Neuronal stem cell (in vitro differentiated cells): ENCODE data around the gene URM1.

Experiments
- DNase-seq: peaks from one replicate; pipeline ENCODE4 v3.0.0-alpha.2; 2013; ENCODE audit warnings: low spot score
- H2AFZ ChIP-seq: one replicate; pipeline ENCODE4 v1.6.1; 2013; ENCODE audit warnings: mild to moderate bottlenecking, low read length, inconsistent platforms
- H2AK5ac ChIP-seq: 2 replicates; pipeline ENCODE4 v1.6.1; 2013; ENCODE audit warnings: low read depth, mild to moderate bottlenecking, inconsistent platforms, low read length, moderate library complexity, mixed read lengths
- H2BK120ac ChIP-seq: 2 replicates; pipeline ENCODE4 v1.6.1; 2013; ENCODE audit warnings: low read depth, mild to moderate bottlenecking, inconsistent platforms, low read length, moderate library complexity, mixed read lengths
- H2BK12ac ChIP-seq: one replicate; pipeline ENCODE4 v1.6.1; 2013; ENCODE audit warnings: low read length, inconsistent platforms
- H2BK15ac ChIP-seq: 2 replicates; pipeline ENCODE4 v1.6.1; 2013; ENCODE audit warnings: mild to moderate bottlenecking, low read length, inconsistent platforms, mixed read lengths
- H2BK5ac ChIP-seq: one replicate; pipeline ENCODE4 v1.6.1; 2013; ENCODE audit warnings: inconsistent platforms, mild to moderate bottlenecking, low read length, moderate library complexity
- H3K14ac ChIP-seq: one replicate; pipeline ENCODE4 v1.6.1; 2013; ENCODE audit warnings: low read length, inconsistent platforms
- H3K18ac ChIP-seq: 2 replicates; pipeline ENCODE4 v1.6.1; 2013; ENCODE audit warnings: low read length, inconsistent platforms
- H3K23ac ChIP-seq: 2 replicates; pipeline ENCODE4 v1.6.1; 2013; ENCODE audit warnings: low read depth, mild to moderate bottlenecking, mixed read lengths, low read length, inconsistent platforms; ENCODE audit not compliant: poor library complexity
- H3K27ac ChIP-seq: replicated peaks from 3 replicates; pipeline ENCODE4 v1.5.1; 2013; ENCODE audit warnings: low read length, inconsistent platforms
- H3K27me3 ChIP-seq, 3 experiments: 2 replicates each; pipeline ENCODE4 v1.6.1; 2013; ENCODE audit warnings: low read length in 3 of 3, mild to moderate bottlenecking in 2 of 3, inconsistent platforms in 1 of 3, low read depth in 1 of 3, mixed read lengths in 1 of 3, moderate library complexity in 1 of 3; ENCODE audit not compliant: control insufficient read depth in 3 of 3, insufficient read depth in 3 of 3
- H3K36me3 ChIP-seq, 2 donors: replicated peaks in 1 of 2; 2 replicates each; pipeline ENCODE4 v1.6.1; 2013; ENCODE audit warnings: low read length in 2 of 2; ENCODE audit not compliant: control insufficient read depth in 2 of 2, insufficient read depth in 2 of 2
- H3K4ac ChIP-seq: 2 replicates; pipeline ENCODE4 v1.6.1; 2013; ENCODE audit warnings: inconsistent platforms, mild to moderate bottlenecking, low read length, moderate library complexity
- H3K4me1 ChIP-seq, 2 donors: 1 replicate in 1 of 2; 2 replicates in 1 of 2; pipeline ENCODE4 v1.6.1; 2013; ENCODE audit warnings: low read length in 2 of 2, low read depth in 1 of 2; ENCODE audit not compliant: control insufficient read depth in 2 of 2, insufficient read depth in 1 of 2
- H3K4me2 ChIP-seq: one replicate; pipeline ENCODE4 v1.6.1; 2013; ENCODE audit warnings: mild to moderate bottlenecking, low read length, inconsistent platforms; ENCODE audit not compliant: insufficient read depth, poor library complexity, severe bottlenecking
- H3K4me3 ChIP-seq, 2 donors: 2 replicates each; pipeline ENCODE4 v1.5.1; 2013; ENCODE audit warnings: low read length in 2 of 2, mild to moderate bottlenecking in 2 of 2, inconsistent platforms in 1 of 2, moderate library complexity in 1 of 2
- H3K79me1 ChIP-seq: one replicate; pipeline ENCODE4 v1.6.1; 2013; ENCODE audit warnings: low read depth, mild to moderate bottlenecking, inconsistent platforms, low read length, moderate library complexity
- H3K9ac ChIP-seq: one replicate; pipeline ENCODE4 v1.6.1; 2013; ENCODE audit warnings: mild to moderate bottlenecking, low read depth, low read length, inconsistent platforms; ENCODE audit not compliant: poor library complexity
- H3K9me3 ChIP-seq, 2 donors: replicated peaks in 1 of 2; 2 replicates each; pipeline versions ENCODE3 to v1.6.1; 2013; ENCODE audit warnings: low read length in 2 of 2, mild to moderate bottlenecking in 2 of 2, inconsistent platforms in 1 of 2, low read depth in 1 of 2, mixed read lengths in 1 of 2, moderate library complexity in 1 of 2; ENCODE audit not compliant: control insufficient read depth in 2 of 2, insufficient read depth in 1 of 2
- H4K8ac ChIP-seq: one replicate; pipeline ENCODE4 v1.6.1; 2013; ENCODE audit warnings: low read depth, mild to moderate bottlenecking, inconsistent platforms, low read length, moderate library complexity
- H4K91ac ChIP-seq: one replicate; pipeline ENCODE4 v1.6.1; 2013; ENCODE audit warnings: low read length, low read depth, mild to moderate bottlenecking, inconsistent platforms; ENCODE audit not compliant: poor library complexity
- WGBS, 2 donors: extraction: QIAGEN DNeasy Blood & Tissue Kit; methylation state at CpG; one replicate each; pipeline ENCODE4 v1.1.7; 2013; ENCODE audit warnings: missing lambda C conversion rate in 2 of 2, mixed read lengths in 1 of 2; ENCODE audit not compliant: insufficient read length in 2 of 2, insufficient replicate concordance in 1 of 2; ENCODE audit errors: extremely low coverage in 2 of 2; 5-methylcytosine and 5-hydroxymethylcytosine counted together

Gene URM1

DNA sequence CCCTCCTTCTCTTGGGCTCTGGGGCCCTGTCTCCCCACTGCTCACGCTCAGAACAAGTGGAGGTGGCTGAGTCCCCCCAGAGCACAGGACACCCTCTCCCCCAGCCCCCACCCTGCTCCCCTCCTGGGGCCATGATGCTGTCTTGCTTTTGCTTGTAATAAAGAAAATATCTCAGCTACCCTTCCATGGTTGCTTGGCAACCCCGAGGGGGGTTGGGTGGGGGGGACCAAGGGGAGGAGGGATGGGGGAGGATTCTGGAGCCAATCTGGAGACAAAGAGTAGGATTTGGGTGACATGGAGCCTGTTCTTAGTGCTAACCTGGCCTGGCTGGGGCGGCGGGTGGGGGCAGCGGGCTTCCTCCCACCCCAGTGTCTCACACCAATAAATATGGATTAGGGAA, 33.4 kb downstream of the URM1 start:
- Histone ChIP-seq H2AFZ (peak overlapping the region; percentile 58), H3K79me1 (no peaks in the 10 kb centered on the region), H3K4me3 (no peak overlapping the region), H2BK120ac (no peak overlapping the region), H3K27me3 (peaks cover 0 to 71% (median 6%) of the 10 kb centered on the region in 3 experiments), H4K8ac (no peak overlapping the region), H2BK5ac (no peak overlapping the region), H2BK12ac (no peak overlapping the region), H3K9me3 (peaks cover 0 to 5% of the 10 kb centered on the region in 2 donors), H3K9ac (no peak overlapping the region), H3K36me3 (no peaks in the 10 kb centered on the region), H3K4me1 (peaks cover 14 to 43% of the 10 kb centered on the region in 2 donors), H3K14ac (no peak overlapping the region), H3K4ac (no peak overlapping the region), H3K27ac (no peak overlapping the region), H3K18ac (no peak overlapping the region), H2BK15ac (no peak overlapping the region), H4K91ac (no peak overlapping the region), H3K23ac (no peak overlapping the region), H3K4me2 (no peak overlapping the region), H2AK5ac (no peak overlapping the region)
- WGBS, 2 donors, result no CpG with 5 or more reads among the region's 5 CpGs
- no peak for DNase-seq

GRCh38 chr9:128405077-128405779, 34.1 kb downstream of the URM1 start:
- no peak overlapping the region for H4K91ac ChIP-seq
- H3K79me1 ChIP-seq, result no peaks in the 10 kb centered on the region
- H3K9me3 ChIP-seq, result peaks cover 0 to 3% of the 10 kb centered on the region in 2 donors
- peak overlapping the region; percentile 50 for H3K14ac ChIP-seq
- no CpG with 5 or more reads among the region's 20 CpGs for WGBS, 2 donors
- peak overlapping the region; percentile 75 for H3K18ac ChIP-seq
- H3K4me2 ChIP-seq, result no peak overlapping the region
- no peak overlapping the region for H2BK15ac ChIP-seq
- H3K9ac ChIP-seq, result peak overlapping the region; percentile 55
- peak overlapping the region in 1 of 2 donors; percentile 28 for H3K4me3 ChIP-seq
- no peak overlapping the region for H3K4ac ChIP-seq
- H4K8ac ChIP-seq, result no peak overlapping the region
- H3K36me3 ChIP-seq, result no peaks in the 10 kb centered on the region
- peak overlapping the region; percentile 36 for H2AK5ac ChIP-seq
- peak overlapping the region; percentile 25 for H3K23ac ChIP-seq
- no peak for DNase-seq
- peaks cover 15 to 50% of the 10 kb centered on the region in 2 donors for H3K4me1 ChIP-seq
- H2AFZ ChIP-seq, result peak overlapping the region; percentile 58
- H2BK120ac ChIP-seq, result no peak overlapping the region
- H2BK12ac ChIP-seq, result peak overlapping the region; percentile 30
- H2BK5ac ChIP-seq, result no peak overlapping the region
- peaks cover 0 to 72% (median 7%) of the 10 kb centered on the region in 3 experiments for H3K27me3 ChIP-seq
- no peak overlapping the region for H3K27ac ChIP-seq

GRCh38 chr9:128405780-128406171, 34.6 kb downstream of the URM1 start:
- peak overlapping the region; percentile 76 for H2AK5ac ChIP-seq
- H3K4ac ChIP-seq, result no peak overlapping the region
- H3K14ac ChIP-seq, result peak overlapping the region; percentile 43
- H3K4me1 ChIP-seq, result peaks cover 15 to 50% of the 10 kb centered on the region in 2 donors
- H3K27me3 ChIP-seq, result peaks cover 0 to 73% (median 7%) of the 10 kb centered on the region in 3 experiments
- no peak overlapping the region for H2BK120ac ChIP-seq
- peaks cover 0 to 3% of the 10 kb centered on the region in 2 donors for H3K9me3 ChIP-seq
- no peak overlapping the region for H2AFZ ChIP-seq
- no peak overlapping the region for H2BK5ac ChIP-seq
- H3K4me3 ChIP-seq, result peak overlapping the region in 1 of 2 donors; percentile 28
- H3K18ac ChIP-seq, result peak overlapping the region; percentile 51
- H3K4me2 ChIP-seq, result no peak overlapping the region
- no peak overlapping the region for H4K8ac ChIP-seq
- no CpG with 5 or more reads among the region's 7 CpGs for WGBS, 2 donors
- H3K9ac ChIP-seq, result no peak overlapping the region
- H2BK15ac ChIP-seq, result no peak overlapping the region
- H2BK12ac ChIP-seq, result no peak overlapping the region
- no peaks in the 10 kb centered on the region for H3K79me1 ChIP-seq
- no peak overlapping the region for H4K91ac ChIP-seq
- no peaks in the 10 kb centered on the region for H3K36me3 ChIP-seq
- no peak for DNase-seq
- H3K27ac ChIP-seq, result no peak overlapping the region
- no peak overlapping the region for H3K23ac ChIP-seq

- no peak overlapping the region for H2AK5ac ChIP-seq
- DNase-seq, result no peak
- no CpG with 5 or more reads among the region's 9 CpGs for WGBS, 2 donors
- H3K4me3 ChIP-seq, result no peak overlapping the region
- H4K91ac ChIP-seq, result no peak overlapping the region
- H3K9me3 ChIP-seq, result peaks cover 0 to 8% of the 10 kb centered on the region in 2 donors
- no peak overlapping the region for H3K14ac ChIP-seq
- H4K8ac ChIP-seq, result no peak overlapping the region
- H2BK120ac ChIP-seq, result no peak overlapping the region
- no peak overlapping the region for H3K23ac ChIP-seq
- H3K27ac ChIP-seq, result no peak overlapping the region
- no peaks in the 10 kb centered on the region for H3K36me3 ChIP-seq
- H2BK5ac ChIP-seq, result no peak overlapping the region
- H3K4ac ChIP-seq, result no peak overlapping the region
- no peak overlapping the region for H2AFZ ChIP-seq
- no peak overlapping the region for H2BK12ac ChIP-seq
- H3K4me2 ChIP-seq, result no peak overlapping the region
- peaks cover 0 to 81% (median 10%) of the 10 kb centered on the region in 3 experiments for H3K27me3 ChIP-seq
- H2BK15ac ChIP-seq, result no peak overlapping the region
- H3K9ac ChIP-seq, result no peak overlapping the region
- no peak overlapping the region for H3K18ac ChIP-seq
- peaks cover 15 to 57% of the 10 kb centered on the region in 2 donors for H3K4me1 ChIP-seq
- H3K79me1 ChIP-seq, result no peaks in the 10 kb centered on the region
Observed at GRCh38 chr9:128406848-128407391, 35.7 kb downstream of the URM1 start.
